Thoracic aorta (tissue), 2 donors: ENCODE results near the gene EIF4E2. TPM values are rescaled to one million over a fixed set of nuclear protein-coding genes. Genes with fewer than 3 reads are reported as not detected.
A peak's percentile ranks its signal among the peaks of the same experiment; 100 is the strongest.

ENCODE experiments used
- ATAC-seq: fragments of 150-250 bp; one replicate; pipeline ENCODE4 v1.8.0; 2017; ENCODE audit warnings: low read depth; ENCODE audit not compliant: insufficient number of reproducible peaks, low FRiP score
- DNase-seq: peaks from one replicate; pipeline ENCODE4 v3.0.0-alpha.2; 2020; ENCODE audit warnings: low spot score
- H3K27ac ChIP-seq, 2 donors: fragments of 200-600 bp; sonication (generic); 1 replicate in 1 of 2; 2 replicates in 1 of 2; pipeline ENCODE4 v1.5.1; 2016; ENCODE audit warnings: mild to moderate bottlenecking in 2 of 2, moderate library complexity in 2 of 2
- H3K27me3 ChIP-seq: fragments of 200-600 bp; sonication (generic); replicated peaks from 2 replicates; pipeline ENCODE4 v1.6.0; 2016; ENCODE audit warnings: mild to moderate bottlenecking; ENCODE audit not compliant: insufficient read depth
- H3K36me3 ChIP-seq: fragments of 200-600 bp; sonication (generic); one replicate; pipeline ENCODE4 v1.5.1; 2016
- H3K4me1 ChIP-seq, 2 donors: fragments of 200-600 bp; sonication (generic); 1 replicate in 1 of 2; 2 replicates in 1 of 2; pipeline versions ENCODE4 v1.5.1 to v1.6.0; 2016; ENCODE audit warnings: low read depth in 2 of 2, mild to moderate bottlenecking in 1 of 2; ENCODE audit not compliant: control insufficient read depth in 1 of 2
- H3K4me3 ChIP-seq: fragments of 200-600 bp; sonication (generic); 2 replicates; pipeline ENCODE4 v1.5.1; 2016; ENCODE audit warnings: mild to moderate bottlenecking
- H3K9me3 ChIP-seq: fragments of 200-600 bp; sonication (generic); 2 replicates; pipeline ENCODE4 v1.5.1; 2016
- CTCF ChIP-seq: fragments of 200-600 bp; sonication (generic); IDR thresholded peaks from one replicate; pipeline ENCODE4 v1.5.1; 2019; ENCODE audit warnings: antibody characterized with exemption
- total RNA-seq, 2 donors: library from RNA; depleted of rRNA; stranded (reverse); fragments of >200 nt; gene quantifications; one replicate each; pipeline versions ENCODE4 v1.1.0 to v1.2.3, GENCODE V29; 2016

Gene EIF4E2
- total RNA-seq, 2 donors from 2014 or later, result 42.2 to 51.1 TPM

GRCh38 chr2:232580648-232580981 is 30.1 kb downstream of the EIF4E2 start:
- Histone ChIP-seq H3K9me3 (no peaks in the 10 kb centered on the region), H3K4me1 (no peaks in the 10 kb centered on the region), H3K27ac (no peak overlapping the region), H3K36me3 (peaks cover 25% of the 10 kb centered on the region), H3K27me3 (no peaks in the 10 kb centered on the region), H3K4me3 (no peak overlapping the region)
- ATAC-seq (no peak), DNase-seq (no peak)
- no peak for TF ChIP-seq CTCF

- DNase-seq (no peak), ATAC-seq (no peak)
- TF ChIP-seq CTCF, result no peak
- Histone ChIP-seq H3K4me3 (no peak overlapping the region), H3K4me1 (no peaks in the 10 kb centered on the region), H3K27me3 (no peaks in the 10 kb centered on the region), H3K27ac (no peak overlapping the region), H3K36me3 (peaks cover 25% of the 10 kb centered on the region), H3K9me3 (no peaks in the 10 kb centered on the region)
Observed at GRCh38 chr2:232581725-232582124, 31.2 kb downstream of the EIF4E2 start.

GRCh38 chr2:232584238-232584637 is 33.7 kb downstream of the EIF4E2 start:
- no peaks in the 10 kb centered on the region for H3K9me3 ChIP-seq
- no peaks in the 10 kb centered on the region for H3K27me3 ChIP-seq
- ATAC-seq (no peak), DNase-seq (no peak)
- peaks cover 6 to 11% of the 10 kb centered on the region in 2 donors for H3K4me1 ChIP-seq
- peaks cover 25% of the 10 kb centered on the region for H3K36me3 ChIP-seq
- TF ChIP-seq CTCF, result no peak
- H3K27ac ChIP-seq, result no peak overlapping the region
- H3K4me3 ChIP-seq, result no peak overlapping the region

- H3K27me3 ChIP-seq, result no peaks in the 10 kb centered on the region
- no peak overlapping the region for H3K27ac ChIP-seq
- TF ChIP-seq CTCF, result no peak
- DNase-seq (no peak), ATAC-seq (no peak)
- H3K36me3 ChIP-seq, result peaks cover 12% of the 10 kb centered on the region
- H3K4me1 ChIP-seq, result peaks cover 10 to 18% of the 10 kb centered on the region in 2 donors
- H3K9me3 ChIP-seq, result no peaks in the 10 kb centered on the region
- H3K4me3 ChIP-seq, result no peak overlapping the region
Observed at GRCh38 chr2:232586943-232587505, 36.5 kb downstream of the EIF4E2 start.

GRCh38 chr2:232587512-232587911 is 37.0 kb downstream of the EIF4E2 start:
- no peaks in the 10 kb centered on the region for H3K9me3 ChIP-seq
- peak overlapping the region in 1 of 2 donors; percentile 81 for H3K27ac ChIP-seq
- peaks cover 12 to 21% of the 10 kb centered on the region in 2 donors for H3K4me1 ChIP-seq
- H3K36me3 ChIP-seq, result peaks cover 12% of the 10 kb centered on the region
- TF ChIP-seq CTCF, result no peak
- no peaks in the 10 kb centered on the region for H3K27me3 ChIP-seq
- no peak for ATAC-seq
- no peak overlapping the region for H3K4me3 ChIP-seq
- DNase-seq, result no peak
